H54 (cell line): Measurements from ENCODE around the gene CAMTA1.

ENCODE experiments used
- DNase-seq: peaks from one replicate; pipeline ENCODE4 v3.0.0; 2011; ENCODE audit warnings: low spot score, mixed read lengths; ENCODE audit not compliant: insufficient read length
- FAIRE-seq: peaks from 3 replicates; lab custom pipeline; 2011; peaks lifted over from hg19 to GRCh38; lab: Jason Lieb, UNC
- POLR2A ChIP-seq: IDR thresholded peaks from 2 replicates; pipeline ENCODE4 v1.6.1; 2011; ENCODE audit warnings: low read depth, mild to moderate bottlenecking, low read length

CAMTA1 gene

DNA sequence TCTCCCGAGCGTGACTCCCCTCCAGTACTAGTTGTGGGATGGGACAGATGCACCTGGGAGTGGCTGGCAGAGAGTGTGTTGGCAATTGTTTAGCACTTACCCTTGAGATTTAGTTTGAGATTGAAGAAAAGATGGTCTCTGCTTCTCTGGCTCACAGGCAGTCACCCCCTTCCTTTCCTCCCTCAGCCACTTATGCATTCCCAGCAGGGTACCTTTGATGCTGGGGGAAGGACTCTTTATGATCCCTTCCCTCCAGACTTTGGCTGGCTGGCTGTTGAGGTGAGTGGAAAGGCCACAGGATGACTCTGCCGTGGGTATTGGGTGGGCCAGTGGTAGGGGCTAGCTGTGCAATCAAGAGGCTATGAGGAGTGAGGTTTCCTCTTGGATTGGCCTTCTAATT, 236.8 kb downstream of the CAMTA1 start:
- no peak for DNase-seq
- FAIRE-seq: no peak
- TF ChIP-seq POLR2A: no peak

- DNase-seq: no peak
- no peak for TF ChIP-seq POLR2A
- no peak for FAIRE-seq
Observed at GRCh38 chr1:7025013-7025412, 239.8 kb downstream of the CAMTA1 start.

DNA sequence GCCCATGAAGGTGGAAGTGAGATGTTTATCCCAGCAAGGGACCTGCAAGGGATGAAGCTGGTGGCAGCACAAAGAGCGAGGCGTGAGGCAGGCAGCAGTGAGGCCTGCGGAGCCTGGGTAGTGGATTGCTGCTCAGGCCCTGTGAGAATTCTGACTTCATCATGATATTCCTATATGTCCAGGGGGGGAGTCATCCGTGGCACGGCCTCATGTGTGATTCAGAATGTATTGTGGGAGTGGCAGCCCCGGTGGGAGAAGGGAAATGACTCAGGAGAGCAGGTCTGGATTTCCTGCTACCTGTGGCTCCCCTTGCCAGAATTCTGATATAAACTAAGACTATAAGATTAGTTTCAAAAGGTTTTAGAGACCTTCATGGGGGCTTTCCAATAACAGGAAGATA, 240.9 kb downstream of the CAMTA1 start:
- FAIRE-seq (no peak), DNase-seq (peak; percentile 49)
- TF ChIP-seq POLR2A: no peak

GRCh38 chr1:7032992-7033391, 247.7 kb downstream of the CAMTA1 start:
- no peak for FAIRE-seq
- TF ChIP-seq POLR2A: no peak
- DNase-seq: no peak

DNA sequence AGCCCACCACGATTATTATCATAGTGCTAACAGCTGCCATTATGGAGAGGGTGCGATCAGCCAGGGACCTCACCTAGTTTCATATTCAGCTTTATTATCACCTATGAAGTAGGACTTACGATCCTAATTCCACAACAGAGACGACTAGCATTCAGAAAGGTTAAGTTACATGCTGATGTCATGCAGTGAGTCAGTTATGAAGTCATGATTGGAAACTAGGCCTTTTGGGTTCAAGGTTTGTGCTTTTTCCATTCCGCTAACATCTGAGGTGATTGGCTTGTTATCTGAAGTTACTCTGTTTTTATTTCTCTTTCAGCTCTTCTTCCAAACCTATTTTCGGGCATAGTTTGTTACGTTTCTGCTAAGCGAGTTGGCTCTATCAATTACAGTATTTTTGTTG, 251.1 kb downstream of the CAMTA1 start:
- FAIRE-seq: no peak
- DNase-seq: no peak
- no peak for TF ChIP-seq POLR2A

- no peak for TF ChIP-seq POLR2A
- no peak for DNase-seq
- FAIRE-seq: no peak
Observed at GRCh38 chr1:7039590-7040220, 254.5 kb downstream of the CAMTA1 start.

DNA sequence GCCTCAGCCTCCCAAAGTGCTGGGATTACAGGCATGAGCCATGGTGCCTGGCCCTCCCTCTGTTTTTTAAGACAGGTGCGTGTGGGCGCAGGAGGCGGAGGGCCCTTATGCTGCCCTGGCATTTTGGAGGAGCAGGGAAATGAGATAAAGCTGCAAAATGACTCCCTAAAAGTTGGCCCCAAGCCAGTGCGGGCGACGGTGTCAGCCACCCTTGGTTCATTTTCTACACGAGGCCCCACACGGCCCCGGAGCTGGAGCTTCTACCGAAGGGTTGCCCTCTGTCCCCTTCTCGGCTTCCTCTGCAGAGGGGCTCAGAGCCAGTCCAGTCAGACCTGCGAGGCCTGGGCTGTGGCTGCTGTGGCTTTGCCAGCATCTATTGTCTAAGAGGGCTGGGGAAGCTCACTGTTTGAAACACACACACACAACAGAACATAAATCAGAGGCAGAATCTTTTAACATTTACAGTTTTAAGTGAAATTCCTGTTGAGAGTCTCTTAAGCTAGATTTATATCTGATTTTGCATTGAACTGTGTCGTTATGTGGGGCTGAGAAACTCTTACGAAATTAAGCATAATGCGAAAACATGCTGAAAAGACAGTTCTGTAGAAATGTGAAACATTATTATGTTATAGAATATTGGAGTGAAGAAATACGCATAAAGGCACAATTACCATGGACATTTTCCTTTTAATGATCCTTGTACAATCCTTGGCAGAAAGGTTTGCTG, 255.9 kb downstream of the CAMTA1 start:
- DNase-seq (no peak), FAIRE-seq (no peak)
- no peak for TF ChIP-seq POLR2A

- FAIRE-seq (no peak), DNase-seq (peak; percentile 19)
Observed at GRCh38 chr1:7042322-7043190, 257.3 kb downstream of the CAMTA1 start.

DNA sequence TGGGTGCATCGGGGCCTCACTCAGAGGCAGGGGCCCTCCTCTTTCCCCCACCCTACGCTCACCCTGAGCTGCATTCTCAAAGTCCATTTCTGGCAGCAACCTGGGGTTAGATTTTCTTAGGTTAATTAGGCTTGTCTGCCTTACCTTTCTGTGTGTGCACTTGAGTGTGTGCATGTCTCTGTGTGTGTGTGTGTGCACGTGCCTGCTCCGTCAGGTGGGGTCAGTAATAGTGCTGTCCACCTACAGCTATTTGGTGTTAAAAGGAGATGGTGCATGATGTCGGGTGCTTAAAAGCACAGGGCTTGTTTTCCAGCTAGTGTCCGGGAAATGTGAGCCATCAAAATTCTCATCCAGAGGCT, 257.9 kb downstream of the CAMTA1 start:
- no peak for DNase-seq
- no peak for TF ChIP-seq POLR2A
- no peak for FAIRE-seq

More at GRCh38 chr1:7042322-7043190, 257.3 kb downstream of the CAMTA1 start:
- no peak for TF ChIP-seq POLR2A

- FAIRE-seq (no peak), DNase-seq (no peak)
- no peak for TF ChIP-seq POLR2A
Observed at GRCh38 chr1:7043719-7044535, 258.7 kb downstream of the CAMTA1 start.

DNA sequence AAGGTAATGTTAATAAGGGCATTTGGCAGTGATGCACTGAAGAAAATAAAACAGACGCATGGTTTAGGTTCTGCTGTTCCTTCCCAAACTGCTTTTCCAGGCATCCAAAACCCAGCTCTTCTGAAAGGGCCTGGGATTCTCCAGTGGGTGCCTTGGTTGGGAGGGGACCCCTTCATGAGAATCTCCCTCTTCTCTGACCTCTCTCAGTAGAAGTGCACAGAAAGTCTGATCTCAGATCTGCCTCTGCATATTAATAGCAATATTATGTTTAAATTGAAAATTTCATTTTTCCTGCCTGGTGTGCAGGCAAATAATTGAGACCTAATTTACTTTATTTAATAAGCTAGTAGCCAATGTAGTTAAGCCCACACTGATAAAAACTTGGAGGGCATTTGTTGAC, 260.6 kb downstream of the CAMTA1 start:
- TF ChIP-seq POLR2A: no peak
- FAIRE-seq: no peak
- DNase-seq: no peak

- DNase-seq (peak; percentile 35), FAIRE-seq (no peak)
- no peak for TF ChIP-seq POLR2A
Observed at GRCh38 chr1:7046314-7046713, 261.1 kb downstream of the CAMTA1 start.

GRCh38 chr1:7046891-7047290, 261.6 kb downstream of the CAMTA1 start:
- FAIRE-seq: no peak
- TF ChIP-seq POLR2A: no peak
- no peak for DNase-seq
